Middle frontal gyrus (tissue), 1 donor: Measurements from ENCODE around the gene PDZD7.

Experiments
- DNase-seq: peaks from one replicate; pipeline ENCODE4 v3.0.0-alpha.2; 2015; ENCODE audit warnings: low spot score; ENCODE audit errors: extremely low spot score

Gene PDZD7

DNA sequence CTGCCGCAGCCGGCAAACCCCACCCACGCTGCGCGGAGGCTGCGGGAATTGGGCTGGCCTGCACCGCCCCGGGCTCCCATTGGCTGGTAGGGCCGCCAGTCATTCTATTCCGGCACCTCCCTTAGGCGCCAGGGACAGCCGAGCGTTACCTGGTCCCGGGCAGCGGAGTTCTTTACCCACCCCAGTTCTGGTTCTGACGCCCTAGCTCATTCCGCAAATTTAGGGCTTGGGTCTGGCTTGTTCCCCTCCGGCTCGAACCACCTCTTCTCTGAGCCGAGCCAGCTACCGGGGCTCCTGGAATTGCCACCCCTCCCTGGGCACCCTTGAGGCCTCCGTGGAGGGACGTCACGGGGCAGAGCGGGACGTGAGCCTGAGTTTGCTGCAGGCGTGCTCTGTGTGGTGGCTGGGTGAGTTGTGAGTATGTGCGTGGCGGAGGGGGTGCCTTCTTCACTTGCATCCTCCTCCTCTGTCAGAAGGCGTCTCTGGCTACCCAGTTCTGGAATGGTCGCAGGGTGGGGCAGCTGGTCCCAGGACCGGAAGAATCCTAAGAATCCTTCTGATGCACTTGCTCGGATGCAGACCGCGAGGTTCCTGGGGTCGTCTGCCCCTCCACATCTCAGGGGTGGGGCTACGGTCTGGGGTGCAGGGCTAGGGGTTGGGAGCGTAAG is at the start of gene PDZD7, which contains the start of gene SFXN3:
TSS of gene PDZD7 (minus strand) at position 2 of the 668 bp plus-strand sequence. CDS start 910 bp downstream, outside the sequence.
TSS of gene SFXN3 (plus strand) at position 107 of the 668 bp plus-strand sequence. CDS start 3,461 bp downstream, outside the sequence.
- peak; percentile 89 for DNase-seq

GRCh38 chr10:101079874-101080273 is 48.9 kb upstream of the PDZD7 start:
- no peak for DNase-seq

GRCh38 chr10:101076630-101077029 is 45.7 kb upstream of the PDZD7 start:
- no peak for DNase-seq

DNA sequence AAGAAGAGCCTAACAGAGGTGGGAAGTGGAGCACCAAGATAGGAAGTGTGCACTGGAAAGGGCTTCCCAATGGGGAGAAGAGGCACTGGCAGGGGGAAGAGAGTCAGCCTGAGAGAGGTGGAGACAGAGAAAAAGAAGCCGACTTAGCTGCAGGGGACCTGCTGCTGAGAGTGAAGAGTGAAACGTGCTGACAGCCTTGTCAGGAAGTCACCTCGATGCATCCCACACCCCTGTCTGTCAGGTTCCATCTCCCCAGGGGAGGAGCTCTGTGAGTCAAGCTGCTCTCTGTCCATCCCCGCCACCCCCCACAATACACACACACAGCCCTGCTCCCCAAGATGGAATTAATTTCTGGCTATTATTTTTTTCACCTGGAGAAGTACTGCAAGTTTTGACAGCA is 44.8 kb upstream of the PDZD7 start:
- DNase-seq: no peak

- DNase-seq: no peak
Observed at GRCh38 chr10:101073631-101074030, 42.7 kb upstream of the PDZD7 start.

DNA sequence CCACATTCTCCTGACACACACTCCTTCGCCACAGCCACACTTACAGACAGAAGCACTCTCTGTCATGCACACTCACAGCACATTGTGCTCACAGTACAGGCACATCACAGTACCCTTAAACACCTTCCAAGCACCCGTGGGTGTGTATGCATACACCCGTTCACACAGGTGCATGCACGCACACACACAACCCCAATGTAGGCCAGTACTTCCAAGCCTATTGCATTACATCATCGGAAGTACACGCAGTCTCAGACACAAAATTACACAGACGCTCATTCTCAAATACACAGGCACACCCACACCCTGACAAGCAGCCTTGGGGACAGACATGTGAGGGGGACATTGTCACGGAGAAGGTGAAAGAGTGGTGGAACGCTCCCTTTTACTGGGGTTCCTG is 42.0 kb upstream of the PDZD7 start:
- no peak for DNase-seq

DNA sequence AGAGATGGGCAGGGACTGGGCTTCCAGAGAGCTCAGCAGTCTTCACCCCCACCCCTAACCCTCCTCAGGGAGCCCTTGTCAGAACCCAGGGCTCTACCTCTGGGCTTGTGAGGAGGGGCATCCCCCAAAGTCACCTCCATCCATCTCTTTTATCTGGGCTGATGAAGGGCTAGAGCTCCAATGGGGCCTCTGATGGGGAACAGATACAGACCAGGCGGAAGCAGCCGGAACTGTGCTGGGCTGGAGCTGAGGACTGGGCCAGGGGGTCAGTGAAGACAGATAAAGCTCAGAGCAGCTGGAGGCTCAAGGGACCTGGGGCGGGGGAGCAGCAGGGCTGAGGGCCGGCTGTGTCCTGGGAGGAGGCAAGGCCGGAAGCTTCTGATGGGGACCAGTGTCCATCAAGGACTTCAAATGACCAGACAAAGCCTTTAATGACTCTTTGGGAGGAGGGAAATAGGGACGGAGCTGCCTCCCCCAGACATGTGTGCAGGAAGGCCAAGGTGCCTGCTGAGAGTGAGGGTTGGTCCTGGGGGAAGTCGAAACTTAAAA is 41.0 kb upstream of the PDZD7 start:
- no peak for DNase-seq

DNA sequence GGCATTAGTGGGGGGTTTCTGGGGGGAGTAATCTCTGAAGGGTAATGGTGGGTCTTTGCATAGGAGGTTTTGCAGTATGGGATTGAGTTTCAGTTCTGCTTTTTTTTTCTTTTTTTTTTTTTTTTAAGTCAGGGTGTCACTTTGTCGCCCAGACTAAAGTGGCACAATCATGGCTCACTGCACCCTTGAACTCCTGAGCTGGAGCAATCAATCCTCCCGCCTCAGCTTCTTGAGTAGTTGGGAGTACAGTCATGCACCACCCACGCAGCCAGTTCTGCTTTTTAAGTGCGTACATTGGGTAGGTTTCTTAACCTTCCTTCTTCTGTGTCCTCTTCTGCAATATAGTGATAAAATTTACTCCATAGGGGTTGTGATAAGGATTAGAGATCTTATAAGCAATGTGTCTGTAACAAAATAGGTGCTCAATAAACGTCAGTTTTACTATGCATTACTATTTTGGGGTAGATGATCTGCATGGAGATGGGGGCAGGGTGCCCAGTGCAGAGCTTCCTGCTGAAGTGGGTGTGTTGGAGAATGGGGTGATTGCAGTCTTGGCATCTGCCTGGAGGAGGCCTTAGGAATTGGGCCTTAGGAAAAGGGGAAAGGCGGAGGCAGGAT is 40.4 kb upstream of the PDZD7 start:
- DNase-seq: no peak

DNA sequence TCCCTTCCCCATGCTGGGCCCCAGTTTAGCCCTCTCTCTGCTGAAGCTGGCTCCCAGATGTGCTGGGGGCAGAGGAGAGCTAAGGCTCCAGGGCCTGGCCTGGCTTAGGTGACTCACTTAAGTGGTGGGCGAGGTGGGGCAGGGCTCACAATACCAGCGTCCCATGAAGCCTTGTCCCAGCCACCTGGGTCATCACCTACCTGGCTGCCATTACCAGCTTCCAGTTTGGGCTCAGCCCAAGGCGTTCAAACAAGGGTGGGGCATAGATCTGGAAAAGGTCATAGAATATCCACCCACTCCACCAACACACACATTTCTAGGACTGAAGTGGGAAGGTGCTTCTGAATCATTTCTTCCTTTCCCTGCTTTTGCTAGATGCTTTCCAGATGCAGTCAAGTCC is 39.2 kb upstream of the PDZD7 start:
- no peak for DNase-seq

- DNase-seq: no peak
Observed at GRCh38 chr10:101069441-101069840, 38.5 kb upstream of the PDZD7 start.

DNA sequence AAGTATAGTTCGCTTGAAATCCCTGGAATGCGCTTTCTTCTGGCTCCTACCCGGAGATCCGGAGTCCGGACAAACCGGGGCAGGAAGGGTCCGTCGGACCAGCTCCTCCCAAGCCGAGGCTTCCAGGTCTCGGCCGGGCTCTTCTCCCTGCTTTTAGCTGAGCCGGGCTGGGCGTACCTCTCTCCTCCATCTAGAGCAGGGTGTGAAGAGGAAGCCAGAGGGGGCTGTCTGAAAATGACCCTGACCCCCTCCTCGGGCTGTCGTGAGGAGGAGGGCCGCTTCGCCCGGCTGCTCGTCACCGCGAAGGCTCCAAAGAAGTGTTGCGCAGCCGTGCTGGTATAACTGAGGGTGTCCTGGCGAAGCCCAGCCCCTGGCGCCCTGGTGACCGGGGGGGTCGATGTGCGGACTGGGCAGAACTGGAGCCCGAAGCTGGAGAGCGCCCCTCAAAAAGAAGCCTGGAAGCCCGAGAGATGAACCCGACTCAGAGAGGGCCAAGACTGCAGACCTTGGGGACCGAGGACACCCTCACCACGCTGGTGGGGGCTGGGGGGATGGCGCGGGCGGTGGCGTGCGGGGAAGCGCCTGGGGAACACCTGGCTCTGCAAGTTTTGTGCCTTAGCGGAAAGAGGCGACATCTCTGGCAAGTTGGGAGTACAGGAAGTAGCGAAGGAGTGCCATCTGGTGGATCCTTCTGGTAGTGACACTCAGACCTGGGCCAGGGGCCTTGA is 36.6 kb upstream of the PDZD7 start:
- DNase-seq: peak; percentile 54

GRCh38 chr10:101066896-101067355 is 36.0 kb upstream of the PDZD7 start:
- no peak for DNase-seq

- no peak for DNase-seq
Observed at GRCh38 chr10:101066146-101066895, 35.4 kb upstream of the PDZD7 start.

DNA sequence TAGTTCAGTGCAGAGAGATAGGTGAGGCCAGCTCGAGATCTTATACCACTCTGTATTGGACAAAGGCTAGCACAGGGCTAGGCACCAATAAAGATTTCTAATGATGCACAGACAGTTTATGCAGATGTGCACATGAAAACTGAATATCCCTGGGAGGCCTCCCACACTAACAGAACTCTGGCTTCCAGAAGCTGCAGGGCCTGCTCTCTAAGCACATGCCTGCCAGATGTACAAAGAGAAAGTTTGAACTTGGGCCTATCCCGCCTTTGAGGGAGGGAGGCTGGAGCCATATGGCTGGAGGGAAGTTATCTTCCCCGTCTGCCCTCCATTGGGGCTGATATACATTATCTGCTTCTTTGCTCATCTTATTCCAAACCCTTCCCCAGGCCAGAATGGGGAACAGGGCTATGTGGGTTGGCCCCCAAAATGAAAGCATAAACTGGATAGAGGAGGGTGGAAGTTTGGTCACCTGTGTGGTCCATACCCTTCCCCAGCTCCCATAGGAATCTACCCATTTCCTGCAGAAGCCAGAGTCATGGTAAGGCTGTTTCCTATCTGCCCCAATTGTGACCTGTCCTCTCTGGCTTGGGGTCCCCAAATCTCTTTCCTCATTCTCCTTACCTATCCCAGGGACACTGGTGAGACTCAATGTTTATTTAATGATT is 34.7 kb upstream of the PDZD7 start:
- DNase-seq: no peak

DNA sequence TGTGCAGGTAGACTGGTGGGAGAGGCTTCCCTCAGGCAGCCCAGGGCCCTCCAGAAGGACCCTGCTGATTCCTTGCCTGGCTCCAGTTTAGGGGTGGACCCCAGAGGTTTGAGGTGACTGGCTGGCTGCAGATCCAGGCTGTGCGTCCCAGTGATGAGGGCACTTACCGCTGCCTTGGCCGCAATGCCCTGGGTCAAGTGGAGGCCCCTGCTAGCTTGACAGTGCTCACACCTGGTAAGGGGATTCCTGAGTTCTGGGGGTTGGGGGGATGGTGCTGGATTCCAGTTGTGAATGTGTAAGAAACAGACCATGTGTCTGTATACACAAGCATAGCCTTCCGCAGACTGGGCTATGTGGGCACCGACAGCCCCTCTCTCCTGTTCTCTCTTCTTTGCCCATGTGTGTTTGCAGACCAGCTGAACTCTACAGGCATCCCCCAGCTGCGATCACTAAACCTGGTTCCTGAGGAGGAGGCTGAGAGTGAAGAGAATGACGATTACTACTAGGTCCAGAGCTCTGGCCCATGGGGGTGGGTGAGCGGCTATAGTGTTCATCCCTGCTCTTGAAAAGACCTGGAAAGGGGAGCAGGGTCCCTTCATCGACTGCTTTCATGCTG is 33.6 kb upstream of the PDZD7 start:
- DNase-seq: no peak

DNA sequence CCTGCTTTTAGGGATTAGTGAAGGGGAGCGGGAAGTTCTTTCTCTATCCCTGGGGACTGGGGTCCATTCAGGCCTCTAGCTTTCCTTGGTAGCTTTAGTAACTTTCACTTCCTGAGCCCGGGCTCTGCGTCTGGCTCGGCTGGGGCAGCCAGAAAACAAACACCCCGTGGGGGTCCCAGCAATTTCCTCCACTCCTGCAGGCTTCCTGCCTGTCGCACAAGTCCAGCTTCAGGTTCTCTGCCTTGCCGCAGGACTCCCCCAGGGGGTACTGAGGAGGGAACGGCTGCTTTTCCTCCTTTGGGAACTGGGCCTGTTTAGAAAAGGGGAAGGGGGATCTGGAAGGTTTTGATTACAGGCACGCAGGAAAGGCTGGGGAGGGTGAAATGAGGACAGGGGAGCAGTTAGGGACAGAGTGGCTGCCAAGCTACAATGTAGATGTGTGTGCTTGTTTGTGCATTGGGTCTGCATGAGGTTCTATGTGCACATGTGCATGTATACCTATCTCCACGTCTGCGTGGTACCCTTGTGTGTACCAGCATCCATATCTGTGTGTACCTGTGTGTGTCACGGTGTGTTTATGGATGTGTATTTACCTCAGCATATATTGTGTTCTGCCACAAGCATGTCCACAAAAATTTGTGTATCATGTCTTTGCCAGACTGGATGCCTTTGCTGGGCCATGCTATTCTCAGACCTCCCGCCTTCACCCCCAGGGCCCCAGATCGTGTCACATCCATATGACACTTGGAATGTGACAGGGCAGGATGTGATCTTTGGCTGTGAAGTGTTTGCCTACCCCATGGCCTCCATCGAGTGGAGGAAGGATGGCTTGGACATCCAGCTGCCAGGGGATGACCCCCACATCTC is 32.9 kb upstream of the PDZD7 start:
- DNase-seq: no peak

GRCh38 chr10:101063050-101063525 is 32.2 kb upstream of the PDZD7 start:
- no peak for DNase-seq

DNA sequence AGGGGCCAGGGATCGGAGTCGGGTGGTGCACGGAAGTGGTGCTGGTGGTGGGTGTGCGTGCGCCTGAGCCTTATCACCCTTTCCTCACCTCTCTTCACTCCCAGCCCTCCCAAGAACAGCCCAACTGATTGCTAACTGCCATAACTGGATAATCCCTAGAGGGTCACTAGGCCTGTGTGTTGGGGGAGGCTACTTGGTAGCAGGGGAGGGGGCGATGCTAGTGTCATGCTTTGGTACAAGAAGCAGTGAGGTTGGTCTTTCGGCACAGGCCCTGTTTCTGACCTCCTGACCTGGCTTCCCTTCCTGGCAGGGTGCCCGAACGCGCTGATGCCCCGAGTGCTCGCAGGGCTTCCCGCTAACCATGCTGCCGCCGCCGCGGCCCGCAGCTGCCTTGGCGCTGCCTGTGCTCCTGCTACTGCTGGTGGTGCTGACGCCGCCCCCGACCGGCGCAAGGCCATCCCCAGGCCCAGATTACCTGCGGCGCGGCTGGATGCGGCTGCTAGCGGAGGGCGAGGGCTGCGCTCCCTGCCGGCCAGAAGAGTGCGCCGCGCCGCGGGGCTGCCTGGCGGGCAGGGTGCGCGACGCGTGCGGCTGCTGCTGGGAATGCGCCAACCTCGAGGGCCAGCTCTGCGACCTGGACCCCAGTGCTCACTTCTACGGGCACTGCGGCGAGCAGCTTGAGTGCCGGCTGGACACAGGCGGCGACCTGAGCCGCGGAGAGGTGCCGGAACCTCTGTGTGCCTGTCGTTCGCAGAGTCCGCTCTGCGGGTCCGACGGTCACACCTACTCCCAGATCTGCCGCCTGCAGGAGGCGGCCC is 31.5 kb upstream of the PDZD7 start:
- no peak for DNase-seq
